Ishikawa (cell line): ENCODE measurements around the gene RHOC.

Experiments
- CEBPB ChIP-seq: IDR thresholded peaks from 2 replicates; pipeline ENCODE4 v1.6.1; 2012
- EP300 ChIP-seq: IDR thresholded peaks from 2 replicates; pipeline ENCODE4 v1.6.1; 2012; ENCODE audit warnings: borderline replicate concordance
- FOXM1 ChIP-seq: IDR thresholded peaks from 2 replicates; pipeline ENCODE4 v1.6.1; 2012; ENCODE audit warnings: low read depth, borderline replicate concordance
- RAD21 ChIP-seq: IDR thresholded peaks from 2 replicates; pipeline ENCODE4 v1.6.1; 2012; ENCODE audit warnings: low read depth
- REST ChIP-seq: IDR thresholded peaks from 2 replicates; pipeline ENCODE4 v1.6.1; 2012; ENCODE audit warnings: low read depth, mild to moderate bottlenecking
- TAF1 ChIP-seq: IDR thresholded peaks from 2 replicates; pipeline ENCODE4 v1.6.1; 2012; ENCODE audit warnings: low read depth, mild to moderate bottlenecking
- TEAD4 ChIP-seq: IDR thresholded peaks from 2 replicates; pipeline ENCODE4 v1.6.1; 2012
- USF1 ChIP-seq: IDR thresholded peaks from 2 replicates; pipeline ENCODE4 v1.6.1; 2012
- YY1 ChIP-seq: IDR thresholded peaks from 2 replicates; pipeline ENCODE4 v1.6.1; 2012; ENCODE audit warnings: low read depth
- TF ChIP-seq, protein P1 (sequence below): IDR thresholded peaks from 2 replicates; pipeline ENCODE4 v1.6.1; 2012

DNA sequence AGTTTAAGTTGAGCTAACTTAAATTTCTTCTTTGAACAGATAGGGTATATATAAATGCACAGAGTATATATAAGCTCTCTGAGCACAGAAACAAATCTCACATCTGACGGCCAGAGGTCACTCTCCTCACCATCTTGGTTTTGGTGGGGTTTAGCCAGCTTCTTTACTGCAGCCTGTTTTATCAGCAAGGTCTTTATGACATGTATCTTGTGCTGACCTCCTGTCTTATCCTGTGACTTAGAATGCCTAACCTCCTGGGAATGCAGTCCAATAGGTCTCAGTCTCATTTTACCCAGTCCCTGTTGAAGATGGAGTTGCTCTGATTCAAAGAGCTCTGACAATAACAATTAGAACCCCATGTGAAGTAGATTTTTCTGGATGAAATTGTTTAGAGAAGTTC lies 34.1 kb downstream of the RHOC start:
- no peak for TF ChIP-seq YY1
- no peak for TF ChIP-seq RAD21
- TF ChIP-seq FOXM1, result no peak
- TF ChIP-seq, protein P1, sequence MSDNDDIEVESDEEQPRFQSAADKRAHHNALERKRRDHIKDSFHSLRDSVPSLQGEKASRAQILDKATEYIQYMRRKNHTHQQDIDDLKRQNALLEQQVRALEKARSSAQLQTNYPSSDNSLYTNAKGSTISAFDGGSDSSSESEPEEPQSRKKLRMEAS, result no peak
- TF ChIP-seq EP300, result no peak
- TF ChIP-seq REST, result no peak
- no peak for TF ChIP-seq TEAD4
- TF ChIP-seq CEBPB, result no peak
- TF ChIP-seq TAF1, result no peak
- TF ChIP-seq USF1, result no peak
